Inflammatory macrophage (primary cell): ENCODE results near the gene XRCC6.
"Not testable (repeated sequence)": the region's sequence is repeated elsewhere in the genome, so short reads cannot be mapped to it uniquely, and the experiment has no call there.

ENCODE experiments used
- DNase-seq, 2 donors: peaks; one replicate each; pipeline ENCODE4 v3.0.0-alpha.2; 2020 to 2022

Gene XRCC6

GRCh38 chr22:41654322-41654721, 33.2 kb downstream of the XRCC6 start:
- no peak for DNase-seq

GRCh38 chr22:41656556-41656955, 35.5 kb downstream of the XRCC6 start:
- no peak for DNase-seq

GRCh38 chr22:41657709-41658108, 36.6 kb downstream of the XRCC6 start:
- no peak for DNase-seq

- no peak for DNase-seq
Measured at GRCh38 chr22:41658869-41659268, 37.8 kb downstream of the XRCC6 start.

GRCh38 chr22:41659941-41660340, 38.8 kb downstream of the XRCC6 start:
- DNase-seq, result no peak

- no peak for DNase-seq
Measured at GRCh38 chr22:41660416-41660815, 39.3 kb downstream of the XRCC6 start.

GRCh38 chr22:41661088-41661487, 40.0 kb downstream of the XRCC6 start:
- DNase-seq, result no peak

- DNase-seq, result no peak
Measured at GRCh38 chr22:41661713-41662112, 40.6 kb downstream of the XRCC6 start.

GRCh38 chr22:41663594-41663993, 42.5 kb downstream of the XRCC6 start:
- DNase-seq, result not testable (repeated sequence)

- DNase-seq, result no peak
Measured at GRCh38 chr22:41664490-41664889, 43.4 kb downstream of the XRCC6 start.

- DNase-seq, result no peak
Measured at GRCh38 chr22:41664951-41665350, 43.9 kb downstream of the XRCC6 start.

GRCh38 chr22:41668971-41669911, 48.1 kb downstream of the XRCC6 start:
- no peak for DNase-seq

GRCh38 chr22:41672096-41672495, 51.0 kb downstream of the XRCC6 start:
- DNase-seq, result not testable (repeated sequence)

- DNase-seq, result no peak
Measured at GRCh38 chr22:41672780-41673509, 51.9 kb downstream of the XRCC6 start.

- DNase-seq, result no peak
Measured at GRCh38 chr22:41674846-41675340, 53.8 kb downstream of the XRCC6 start.

- DNase-seq, result no peak
Measured at GRCh38 chr22:41676134-41676533, 55.0 kb downstream of the XRCC6 start.

- peak in 1 of 2 donors; percentile 14 for DNase-seq
Measured at GRCh38 chr22:41681616-41682015, 60.5 kb downstream of the XRCC6 start.

GRCh38 chr22:41682033-41682807, 61.1 kb downstream of the XRCC6 start:
- DNase-seq, result peak; percentile 86 to 88

GRCh38 chr22:41683052-41683451, 62.0 kb downstream of the XRCC6 start:
- DNase-seq, result no peak

- DNase-seq, result peak in 1 of 2 donors; percentile 24
Measured at GRCh38 chr22:41683616-41684015, 62.5 kb downstream of the XRCC6 start.

GRCh38 chr22:41684194-41684593, 63.1 kb downstream of the XRCC6 start:
- DNase-seq, result no peak

GRCh38 chr22:41686890-41687289, 65.8 kb downstream of the XRCC6 start:
- DNase-seq, result not testable (repeated sequence)

- peak; percentile 37 to 57 for DNase-seq
Measured at GRCh38 chr22:41687901-41688364, 66.8 kb downstream of the XRCC6 start.
